ENCODE results near the gene NUBP1. TPM values are rescaled to one million over a fixed set of nuclear protein-coding genes. Genes with fewer than 3 reads are reported as not detected.

NUBP1 gene
- total RNA-seq, 1 donor from 2014 or later: 21.6 TPM

- no peak for TF ChIP-seq EZH2phosphoT487 (IDR thresholded peaks at IDR 0.05)
- Histone ChIP-seq H3K79me2 (ENCODE audit: low read depth) (no peaks in the 10 kb centered on the region), H2AFZ (replicated peaks) (no peak overlapping the region), H3F3A (ENCODE audit: low read depth) (peaks cover 7% of the 10 kb centered on the region), H3K27ac (no peak overlapping the region), H3K27me3 (no peaks in the 10 kb centered on the region), H3K4me1 (no peaks in the 10 kb centered on the region), H3K9ac (no peak overlapping the region), H3K4me2 (no peak overlapping the region), H4K20me1 (ENCODE audit: low read depth) (no peaks in the 10 kb centered on the region), H3K9me3 (ENCODE audit: low read depth) (no peaks in the 10 kb centered on the region), H3K36me3 (no peaks in the 10 kb centered on the region), H3K4me3 (no peak overlapping the region)
- Mint-ChIP-seq H3K4me1 (no peaks in the 10 kb centered on the region), H3K27me3 (ENCODE audit: insufficient read depth, low read depth) (peaks cover 2% of the 10 kb centered on the region), H3K4me3 (no peak overlapping the region), H3K27ac (no peak overlapping the region), H3K9me3 (no peaks in the 10 kb centered on the region), H3K36me3 (no peaks in the 10 kb centered on the region)
- DNase-seq (ENCODE audit: low spot score): no peak
These were observed 68.9 kb downstream of the NUBP1 start for GRCh38 chr16:10812312-10813098.

- Histone ChIP-seq H3K27ac (no peak overlapping the region), H3K36me3 (no peaks in the 10 kb centered on the region), H3F3A (ENCODE audit: low read depth) (peaks cover 10% of the 10 kb centered on the region), H3K27me3 (peaks cover 4% of the 10 kb centered on the region), H3K4me2 (no peak overlapping the region), H3K4me1 (no peaks in the 10 kb centered on the region), H3K9me3 (ENCODE audit: low read depth) (no peaks in the 10 kb centered on the region), H3K4me3 (no peak overlapping the region), H3K79me2 (ENCODE audit: low read depth) (no peaks in the 10 kb centered on the region), H4K20me1 (ENCODE audit: low read depth) (no peaks in the 10 kb centered on the region), H2AFZ (replicated peaks) (no peak overlapping the region), H3K9ac (no peak overlapping the region)
- no peak overlapping the region for H3K27ac Mint-ChIP-seq
- H3K27me3 Mint-ChIP-seq (ENCODE audit: insufficient read depth, low read depth): peaks cover 7% of the 10 kb centered on the region
- DNase-seq (ENCODE audit: low spot score): no peak
- no peak overlapping the region for H3K4me3 Mint-ChIP-seq
- no peaks in the 10 kb centered on the region for H3K36me3 Mint-ChIP-seq
- H3K9me3 Mint-ChIP-seq: no peaks in the 10 kb centered on the region
- H3K4me1 Mint-ChIP-seq: no peaks in the 10 kb centered on the region
- TF ChIP-seq EZH2 (IDR thresholded peaks at IDR 0.05): no peak
- no peak for TF ChIP-seq CTCF (IDR thresholded peaks at IDR 0.05)
- TF ChIP-seq EZH2phosphoT487 (IDR thresholded peaks at IDR 0.05): no peak
These were observed 69.4 kb downstream of the NUBP1 start for GRCh38 chr16:10813099-10813455.

- Mint-ChIP-seq H3K4me3 (peak overlapping the region; percentile 57), H3K9me3 (no peaks in the 10 kb centered on the region), H3K27ac (no peak overlapping the region), H3K36me3 (no peaks in the 10 kb centered on the region), H3K27me3 (ENCODE audit: insufficient read depth, low read depth) (peaks cover 10% of the 10 kb centered on the region), H3K4me1 (no peaks in the 10 kb centered on the region)
- H3K4me1 ChIP-seq: no peaks in the 10 kb centered on the region
- peak overlapping the region; percentile 82 for H3K4me3 ChIP-seq
- peaks cover 4% of the 10 kb centered on the region for H3K27me3 ChIP-seq
- H3K36me3 ChIP-seq: no peaks in the 10 kb centered on the region
- peak overlapping the region; percentile 87 for H3K4me2 ChIP-seq
- peaks cover 10% of the 10 kb centered on the region for H3F3A ChIP-seq (ENCODE audit: low read depth)
- no peak overlapping the region for H3K9ac ChIP-seq
- H3K9me3 ChIP-seq (ENCODE audit: low read depth): no peaks in the 10 kb centered on the region
- TF ChIP-seq EZH2phosphoT487 (IDR thresholded peaks at IDR 0.05): no peak
- no peak for TF ChIP-seq CTCF (IDR thresholded peaks at IDR 0.05)
- no peak for TF ChIP-seq EZH2 (IDR thresholded peaks at IDR 0.05)
- peak overlapping the region; percentile 99 for H2AFZ ChIP-seq (replicated peaks)
- H3K27ac ChIP-seq: no peak overlapping the region
- DNase-seq (ENCODE audit: low spot score): no peak
- H4K20me1 ChIP-seq (ENCODE audit: low read depth): no peaks in the 10 kb centered on the region
- H3K79me2 ChIP-seq (ENCODE audit: low read depth): no peaks in the 10 kb centered on the region
These were observed 73.9 kb downstream of the NUBP1 start for GRCh38 chr16:10817514-10817913.
